GM19351 (cell line): Measurements from ENCODE around the gene ZNF341.

Experiments
- ATAC-seq: cut with Tn5 transposase; IDR thresholded peaks from one replicate; pipeline ENCODE4 v1.9.1; 2021; ENCODE audit warnings: mild to moderate bottlenecking, moderate library complexity; ENCODE audit not compliant: unreplicated experiment

The ZNF341 gene

DNA sequence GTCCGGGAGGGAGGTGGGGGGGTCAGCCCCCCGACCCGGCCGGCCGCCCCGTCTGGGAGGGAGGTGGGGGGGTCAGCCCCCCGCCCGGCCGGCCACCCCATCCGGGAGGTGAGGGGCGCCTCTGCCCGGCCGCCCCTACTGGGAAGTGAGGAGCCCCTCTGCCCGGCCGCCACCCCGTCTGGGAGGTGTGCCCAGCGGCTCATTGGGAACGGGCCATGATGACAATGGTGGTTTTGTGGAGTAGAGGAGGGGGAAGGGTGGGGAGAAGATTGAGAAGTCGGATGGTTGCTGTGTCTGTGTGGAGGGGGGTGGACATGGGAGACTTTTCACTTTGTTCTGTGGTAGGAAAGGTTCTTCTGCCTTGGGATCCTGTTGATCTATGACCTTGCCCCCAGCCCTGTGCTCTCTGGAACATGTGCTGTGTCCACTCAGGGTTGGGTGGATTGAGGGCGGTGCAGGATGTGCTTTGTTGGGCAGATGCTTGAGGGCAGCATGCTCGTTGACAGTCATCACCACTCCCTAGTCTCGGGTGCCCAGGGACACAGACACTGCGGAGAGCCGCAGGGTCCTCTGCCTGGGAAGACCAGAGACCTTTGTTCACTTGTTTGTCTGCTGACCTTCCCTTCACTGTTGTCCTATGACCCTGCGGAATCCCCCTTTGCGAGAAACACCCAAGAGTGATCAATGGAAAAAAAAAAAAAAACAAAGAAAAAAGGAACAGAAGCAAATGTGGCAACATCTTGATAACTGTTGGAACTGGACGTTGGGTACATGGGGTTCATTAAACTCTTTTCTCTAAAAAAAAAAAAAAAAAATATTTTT is 30.0 kb upstream of the ZNF341 start:
- no peak for ATAC-seq

DNA sequence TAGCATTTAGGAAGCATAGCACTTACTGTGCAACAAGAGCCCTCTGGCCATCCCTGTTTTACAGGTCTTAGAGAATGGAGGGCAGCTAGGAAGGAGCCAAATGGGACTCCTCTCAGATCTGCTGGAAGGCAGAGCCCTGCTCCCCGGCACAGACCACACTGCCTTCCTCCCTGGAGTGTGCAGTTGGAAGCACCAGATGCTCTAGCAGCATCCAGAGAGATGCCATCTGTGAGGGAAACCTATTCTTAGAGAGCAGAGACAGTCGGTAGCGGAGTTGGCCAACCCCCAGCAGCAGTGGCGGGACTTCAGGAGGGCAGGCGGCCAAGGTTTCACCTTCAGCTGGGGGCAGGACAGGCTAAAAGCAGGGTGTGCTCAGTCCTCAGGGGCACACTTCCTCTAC is 28.9 kb upstream of the ZNF341 start:
- no peak for ATAC-seq

DNA sequence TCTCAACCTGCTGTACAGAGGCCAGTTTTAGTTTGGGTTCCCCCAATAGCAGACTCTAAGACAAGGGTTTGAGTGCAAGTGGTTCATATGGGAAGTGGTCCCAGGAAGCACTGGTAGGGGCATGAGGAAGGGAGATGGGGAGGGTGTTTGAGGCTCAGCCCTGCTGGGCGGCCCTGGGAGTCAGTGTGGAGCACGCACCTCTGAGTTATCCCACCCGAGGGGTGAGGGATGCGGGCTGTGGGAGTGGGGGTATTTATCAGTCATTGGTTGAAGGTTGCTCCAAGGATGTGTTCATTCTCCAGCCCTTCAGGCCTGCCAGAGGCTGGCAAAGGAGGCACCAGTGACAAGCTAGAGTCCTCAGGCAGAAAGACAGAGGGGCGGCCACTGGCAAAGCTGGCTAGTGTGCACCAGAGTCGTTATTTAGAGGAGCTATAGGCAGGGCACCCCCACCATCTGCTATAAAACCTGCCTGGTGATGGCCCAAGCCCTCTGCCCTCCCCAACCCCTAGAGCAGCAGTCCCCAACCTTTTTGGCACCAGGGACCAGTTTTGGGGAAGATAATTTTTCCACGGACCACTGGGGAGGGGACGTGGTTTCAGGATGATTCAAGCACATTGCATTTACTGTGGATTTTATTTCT is 28.2 kb upstream of the ZNF341 start:
- no peak for ATAC-seq

DNA sequence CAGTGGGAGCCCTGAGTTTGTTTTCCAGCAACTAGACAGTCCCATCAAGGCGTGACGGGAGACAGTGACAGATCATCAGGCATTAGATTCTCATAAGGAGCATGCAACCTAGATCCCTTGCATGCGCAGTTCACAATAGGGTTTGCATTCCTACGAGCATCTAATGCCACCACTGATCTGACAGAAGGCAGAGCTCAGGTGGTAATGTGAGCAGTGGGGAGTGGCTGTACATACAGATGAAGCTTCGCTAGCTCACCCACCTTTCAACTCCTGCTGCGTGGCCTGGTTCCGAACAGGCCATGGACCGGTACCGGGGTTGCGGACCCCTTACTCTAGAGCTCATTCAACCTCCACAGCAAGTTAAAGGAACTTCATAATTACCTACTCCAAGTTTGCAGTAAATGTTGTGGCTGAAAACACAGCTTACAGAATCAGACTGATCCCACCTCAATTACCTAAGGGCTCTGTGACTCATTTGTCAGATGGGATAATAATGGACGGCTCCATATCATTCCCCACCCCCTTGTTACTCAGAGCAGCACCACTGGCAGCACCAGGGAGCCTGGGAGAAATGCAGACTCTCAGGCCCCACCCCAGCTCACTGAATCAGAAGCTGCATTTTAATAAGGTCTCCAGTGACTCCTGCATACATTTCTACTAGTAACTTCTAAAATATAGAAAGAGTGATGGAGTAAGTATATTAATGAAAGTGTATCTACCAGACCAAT is 27.4 kb upstream of the ZNF341 start:
- no peak for ATAC-seq

DNA sequence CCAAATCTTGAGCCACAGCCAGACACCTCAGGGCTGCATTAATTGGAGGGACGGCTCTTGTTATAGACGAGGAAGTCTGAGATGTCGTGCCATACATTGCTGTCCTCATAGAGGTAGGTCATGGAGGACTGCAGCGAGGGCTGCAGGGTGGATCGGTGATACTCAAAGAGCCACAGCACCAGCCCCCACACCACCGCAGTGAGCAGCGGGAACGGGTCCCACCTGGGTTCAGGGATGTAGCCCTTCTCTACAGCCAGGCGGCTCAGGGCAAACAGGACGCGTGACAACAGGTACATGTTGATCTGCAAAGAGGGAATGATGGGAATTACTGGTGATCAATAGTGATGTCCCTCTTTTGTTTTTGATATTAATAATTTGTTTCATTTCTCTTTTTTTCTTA is 24.1 kb upstream of the ZNF341 start:
- no peak for ATAC-seq

DNA sequence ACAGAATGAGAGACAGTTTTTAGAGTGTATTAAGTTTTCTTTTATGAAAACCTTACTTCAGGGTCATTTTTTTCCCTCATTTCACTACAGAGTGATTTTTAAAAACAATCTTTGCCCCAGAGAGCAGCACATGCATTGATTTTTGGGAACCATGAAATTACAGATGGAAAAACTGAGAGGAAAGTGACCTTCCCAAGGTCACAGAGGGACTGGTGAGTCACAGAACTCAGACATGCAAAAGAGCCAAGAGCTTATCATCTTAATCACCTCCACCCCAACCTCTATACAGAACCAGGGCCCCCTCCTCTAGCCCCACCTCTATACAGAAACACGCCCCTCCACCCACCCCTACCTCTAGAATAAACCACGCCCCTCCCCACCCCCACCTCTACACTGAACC is 22.4 kb upstream of the ZNF341 start:
- ATAC-seq: no peak

DNA sequence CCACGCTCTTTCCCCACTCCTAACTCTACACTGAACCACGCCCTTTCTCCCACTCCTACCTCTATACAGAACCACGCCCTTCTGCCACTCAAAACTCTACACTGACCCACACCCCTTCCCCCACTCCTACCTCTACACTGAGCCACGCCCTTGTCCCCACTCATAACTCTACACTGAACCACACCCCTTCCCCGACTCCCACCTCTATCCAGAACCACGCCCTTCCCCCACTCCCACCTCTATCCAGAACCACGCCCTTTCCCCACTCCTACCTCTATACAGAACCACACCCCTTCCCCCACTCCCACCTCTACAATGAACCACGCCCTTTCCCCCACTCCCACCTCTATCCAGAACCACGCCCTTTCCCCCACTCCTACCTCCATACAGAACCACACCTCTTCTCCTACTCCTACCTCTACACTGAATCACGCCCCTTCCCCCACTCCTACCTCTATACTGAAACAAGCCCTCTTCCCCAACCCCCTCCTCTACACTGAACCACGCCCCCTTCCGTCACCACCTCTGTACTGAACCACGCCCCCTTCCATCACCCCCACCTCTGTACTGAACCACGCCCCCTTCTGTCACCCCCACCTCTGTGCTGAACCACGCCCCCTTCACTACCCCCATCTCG is 21.8 kb upstream of the ZNF341 start:
- ATAC-seq: no peak

DNA sequence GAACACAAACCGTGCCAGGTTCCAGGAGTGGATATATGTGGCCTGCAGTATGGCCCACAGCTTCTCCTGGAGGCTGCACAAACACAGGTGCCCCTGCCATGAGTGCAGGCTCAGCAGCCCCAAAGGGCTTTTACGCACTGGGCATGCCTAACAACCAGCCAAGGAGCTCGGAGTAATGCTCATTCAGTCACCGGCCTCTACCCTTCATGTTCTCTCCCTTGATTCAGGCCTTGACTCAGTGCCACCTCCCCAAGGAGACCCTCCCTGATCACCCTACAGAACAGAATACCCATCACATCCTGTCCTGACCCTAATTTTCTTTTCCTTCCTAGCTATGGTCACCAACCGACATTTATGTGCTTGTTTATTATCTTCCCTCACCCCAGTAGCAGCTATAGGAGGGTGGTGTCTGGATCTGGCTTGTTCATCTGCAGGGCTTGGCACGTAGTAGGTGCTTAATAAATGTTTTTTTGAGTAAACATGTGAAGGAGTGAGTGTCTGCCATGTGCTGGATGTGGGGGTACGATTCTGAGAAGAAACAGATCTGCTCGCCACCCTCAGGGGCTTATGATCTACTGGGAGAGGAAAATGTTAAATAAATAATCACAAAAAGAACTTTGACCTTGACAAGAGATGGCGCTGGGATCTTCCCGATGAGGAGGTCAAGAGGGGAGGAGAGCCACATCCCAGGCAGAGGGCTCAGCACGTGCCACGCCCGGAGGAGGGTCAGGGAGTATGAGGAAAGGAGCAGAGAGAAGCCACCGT is 20.9 kb upstream of the ZNF341 start:
- ATAC-seq: no peak

DNA sequence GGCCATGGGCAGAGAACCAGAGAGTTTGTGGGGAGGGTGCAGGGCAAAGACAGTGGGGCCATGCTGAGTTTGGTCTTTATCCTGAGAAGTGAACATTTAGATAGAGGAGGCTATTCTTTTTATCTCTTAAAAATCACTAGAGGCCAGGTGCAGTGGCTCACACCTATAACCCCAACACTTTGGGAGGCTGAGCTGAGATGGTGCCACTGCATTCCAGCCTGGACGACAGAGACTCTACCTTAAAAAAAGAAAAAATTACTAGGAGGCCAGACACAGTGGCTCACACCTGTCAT is 20.4 kb upstream of the ZNF341 start:
- no peak for ATAC-seq

DNA sequence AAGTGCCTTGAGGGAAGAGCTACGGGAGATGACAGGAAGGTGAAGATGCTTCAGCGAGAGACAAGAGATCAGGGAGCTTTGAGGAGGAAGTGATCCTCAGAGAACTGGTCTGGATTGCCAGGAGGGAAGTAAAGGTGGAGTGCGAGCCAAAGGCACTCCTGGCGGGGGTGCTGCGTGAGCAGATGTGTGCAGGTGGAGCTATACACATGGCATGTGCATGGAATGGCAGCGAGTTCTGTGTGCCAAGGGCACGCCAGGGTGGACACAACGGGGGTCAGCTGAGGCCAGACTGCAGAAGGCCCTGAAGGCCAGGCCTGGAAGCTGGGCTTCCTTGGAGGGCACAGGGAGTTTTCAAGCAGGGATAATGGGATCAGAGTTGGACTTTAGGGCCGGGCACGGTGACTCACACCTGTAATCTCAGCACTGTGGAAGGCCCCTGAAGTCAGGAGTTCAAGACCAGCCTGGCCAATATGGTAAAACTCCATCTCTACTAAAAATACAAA is 17.9 kb upstream of the ZNF341 start:
- no peak for ATAC-seq

DNA sequence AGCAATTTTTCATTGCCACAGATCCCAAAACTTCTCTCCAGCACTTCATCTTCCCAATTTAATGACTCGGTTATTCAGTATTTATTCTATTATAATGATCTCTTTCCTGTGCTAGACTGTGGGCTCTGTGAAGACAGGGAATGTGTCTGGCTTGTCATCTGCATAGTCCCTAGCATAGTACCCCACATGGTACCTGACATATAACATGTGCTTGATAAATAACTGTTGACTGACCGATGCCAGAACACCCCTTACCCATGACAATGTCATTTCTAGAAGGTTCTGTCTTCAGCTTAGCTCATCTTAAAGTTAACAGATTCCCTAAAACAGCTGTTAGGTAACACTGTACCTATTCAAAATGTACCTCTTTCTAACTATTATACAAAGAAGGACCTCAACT is 15.3 kb upstream of the ZNF341 start:
- no peak for ATAC-seq

DNA sequence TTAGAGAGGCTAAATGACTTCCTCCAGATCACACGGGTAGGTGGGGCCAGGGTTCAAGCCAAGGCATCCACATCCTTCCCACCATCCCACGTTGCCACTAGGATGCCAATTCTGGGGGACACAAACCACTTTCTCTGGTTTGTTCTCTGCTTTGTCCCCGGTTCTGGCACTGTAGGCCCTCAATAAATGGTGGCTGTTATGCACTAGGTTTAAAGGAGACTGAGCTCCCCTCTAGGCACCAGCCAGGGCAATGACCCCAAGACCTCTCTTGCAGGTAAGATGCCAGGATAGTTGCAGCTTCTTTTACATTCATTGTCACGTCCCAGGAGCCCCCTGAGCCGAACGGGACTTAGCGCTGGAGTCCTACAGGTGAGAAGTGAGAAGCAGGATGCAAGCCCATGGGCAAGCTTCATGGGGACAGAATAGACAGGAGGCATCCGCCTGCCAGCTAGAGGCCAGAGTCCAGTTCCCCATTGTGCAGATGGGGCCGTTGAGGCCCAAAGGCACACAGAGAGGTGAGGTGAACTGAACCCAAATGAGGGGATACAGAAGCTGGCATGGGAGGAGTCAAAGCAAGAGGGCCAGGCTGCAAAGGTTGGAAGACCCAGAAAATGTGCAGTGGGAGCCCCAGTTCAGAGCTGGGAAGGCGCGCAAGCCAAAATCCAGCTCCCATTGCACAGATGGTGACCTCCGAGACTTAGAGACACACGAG is 12.4 kb upstream of the ZNF341 start:
- no peak for ATAC-seq

DNA sequence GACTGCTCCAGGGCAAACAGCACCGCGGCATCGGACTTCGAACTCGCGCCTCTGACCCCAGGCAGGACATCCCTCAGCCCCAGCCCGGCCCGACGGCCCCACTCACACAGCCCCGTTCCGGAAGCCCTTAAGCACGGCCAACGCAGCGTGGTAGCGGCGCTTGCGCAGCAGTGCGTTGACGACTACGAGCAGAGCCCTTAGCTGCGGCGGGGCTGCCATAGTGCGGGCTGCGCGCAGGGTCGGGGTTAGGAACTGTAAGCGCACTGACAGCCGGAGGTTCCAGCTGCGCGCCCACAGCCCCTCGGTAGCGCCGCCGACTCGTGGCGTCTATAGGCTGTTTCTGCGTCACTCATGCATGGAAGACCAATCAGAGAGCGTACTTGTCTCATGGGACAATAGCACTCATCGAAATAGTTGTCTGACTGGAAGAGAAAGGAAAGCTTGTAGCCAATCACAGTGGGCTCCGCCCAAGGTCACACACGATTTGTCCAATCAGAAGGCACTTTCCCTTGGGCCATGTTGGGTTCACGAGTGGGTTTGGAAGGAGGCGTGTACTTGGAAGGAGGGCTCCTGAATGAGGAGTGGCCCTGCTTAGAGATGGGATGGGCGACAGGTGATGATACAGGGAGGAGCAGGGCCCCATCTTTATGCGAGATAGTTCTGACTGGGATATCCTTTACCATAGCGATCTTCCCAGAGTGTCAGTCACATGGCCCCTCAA is 11.6 kb upstream of the ZNF341 start, which contains the start of gene PXMP4:
TSS of gene PXMP4 (minus strand) at position 322 of the 721 bp plus-strand sequence. CDS start at position 219, 103 bp downstream.
- peak; percentile 98 for ATAC-seq

DNA sequence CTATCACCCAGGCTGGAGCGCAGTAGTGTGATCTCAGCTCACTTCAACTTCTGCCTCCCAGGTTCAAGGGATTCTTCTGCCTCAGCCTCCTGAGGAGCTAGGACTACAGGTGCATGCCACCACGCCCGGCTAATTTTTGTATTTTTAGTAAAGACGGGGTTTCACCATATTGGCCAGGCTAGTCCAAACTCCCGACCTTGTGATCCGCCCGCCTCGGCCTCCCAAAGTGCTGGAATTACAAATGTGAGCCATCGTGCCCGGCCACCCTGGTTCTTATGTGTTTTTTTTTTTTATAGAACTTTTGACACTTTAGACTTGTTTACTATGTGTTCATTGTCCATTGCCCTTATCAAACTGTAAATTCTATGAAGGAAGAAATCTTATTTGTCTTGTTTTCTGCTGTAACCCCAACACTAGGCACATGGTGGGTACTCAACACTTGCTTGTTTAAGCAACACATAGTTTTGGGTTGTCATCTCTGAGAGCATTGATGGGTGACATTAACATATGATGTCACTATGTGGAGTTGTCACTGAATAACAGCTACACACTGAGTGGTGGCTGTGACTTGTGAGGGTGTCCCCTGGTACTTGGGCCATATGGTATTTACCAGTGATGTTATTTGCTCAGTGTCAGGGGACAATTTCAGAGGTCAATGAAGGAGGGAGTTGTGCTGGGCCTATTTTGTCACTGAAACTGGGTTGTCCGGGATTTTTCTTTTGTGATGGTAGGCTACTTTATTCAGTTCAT is 10.2 kb upstream of the ZNF341 start:
- ATAC-seq: no peak

DNA sequence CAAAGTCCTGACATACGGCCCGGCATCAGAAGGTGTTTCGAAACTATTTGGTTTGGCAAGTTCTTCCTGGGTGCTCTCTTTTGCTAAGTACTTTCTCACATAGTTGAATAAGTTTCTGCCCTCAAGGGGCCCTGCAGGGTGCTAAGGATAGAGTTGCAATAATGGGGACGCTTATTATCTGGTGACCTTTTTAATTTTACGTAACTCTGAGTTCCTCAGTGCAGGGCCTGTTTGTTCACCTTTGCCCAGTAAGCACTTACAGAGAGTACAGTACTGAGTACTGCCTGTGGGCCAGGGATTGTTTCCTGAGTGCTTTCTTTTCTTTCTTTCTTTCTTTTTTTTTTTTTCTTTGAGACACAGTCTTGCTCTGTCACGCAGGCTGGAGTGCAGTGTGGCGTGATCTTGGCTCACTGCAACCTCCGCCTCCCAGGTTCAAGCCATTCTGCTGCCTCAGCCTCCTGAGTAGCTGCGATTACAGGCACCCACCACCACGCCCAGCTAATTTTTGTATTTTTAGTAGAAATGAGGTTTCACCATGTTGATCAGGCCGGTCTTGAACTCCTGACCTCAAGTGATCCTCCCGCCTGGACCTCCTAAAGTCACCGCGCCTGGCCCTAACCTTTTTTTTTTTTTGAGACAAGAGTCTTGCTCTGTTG is 7.2 kb upstream of the ZNF341 start:
- no peak for ATAC-seq

DNA sequence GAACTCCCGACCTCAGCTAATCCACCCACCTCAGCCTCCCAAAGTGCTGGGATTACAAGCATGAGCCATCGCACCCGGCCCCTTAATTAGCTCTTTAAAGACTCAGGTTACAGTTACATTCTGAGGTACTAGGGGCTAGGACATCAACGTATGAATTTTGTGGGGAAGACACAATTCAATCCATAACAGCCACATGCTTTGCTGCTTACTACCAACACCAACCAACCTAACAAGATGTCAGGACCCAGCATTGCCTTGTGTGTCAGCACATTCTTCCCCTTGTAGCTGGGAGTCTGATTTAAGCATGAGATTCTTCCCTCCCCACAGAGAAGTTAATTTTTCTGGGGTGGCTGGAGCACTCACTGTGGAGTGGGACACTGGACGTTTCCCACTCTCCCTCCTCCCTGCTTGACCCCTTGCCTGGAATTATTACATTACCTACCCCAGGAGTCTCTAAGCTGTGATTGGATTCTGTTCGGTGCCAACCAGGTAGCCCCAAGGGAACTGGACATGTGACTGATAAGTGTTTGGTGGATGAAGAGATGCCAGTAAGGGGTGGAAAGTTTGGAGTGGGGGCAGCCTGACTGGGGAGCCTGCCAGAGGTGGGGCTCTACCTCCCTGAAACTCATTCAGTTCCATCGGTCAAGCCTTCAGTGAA is 6.1 kb upstream of the ZNF341 start:
- ATAC-seq: no peak

DNA sequence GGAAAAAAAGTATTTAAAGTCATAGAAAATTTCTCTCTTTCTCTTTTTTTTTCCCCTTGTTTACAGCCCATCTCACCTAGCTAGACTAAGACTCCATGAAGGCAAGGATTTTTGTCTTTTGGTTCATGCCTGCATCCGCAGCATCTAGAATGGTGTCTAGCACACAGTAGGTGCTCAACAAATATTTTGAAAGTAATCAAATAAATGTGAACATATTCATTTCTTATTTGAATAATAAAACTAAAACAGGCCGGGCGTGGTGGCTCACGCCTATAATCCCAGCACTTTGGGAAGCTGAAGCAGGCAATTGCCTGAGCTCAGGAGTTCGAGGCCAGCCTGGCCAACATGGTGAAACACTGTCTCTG is 4.7 kb upstream of the ZNF341 start:
- no peak for ATAC-seq

DNA sequence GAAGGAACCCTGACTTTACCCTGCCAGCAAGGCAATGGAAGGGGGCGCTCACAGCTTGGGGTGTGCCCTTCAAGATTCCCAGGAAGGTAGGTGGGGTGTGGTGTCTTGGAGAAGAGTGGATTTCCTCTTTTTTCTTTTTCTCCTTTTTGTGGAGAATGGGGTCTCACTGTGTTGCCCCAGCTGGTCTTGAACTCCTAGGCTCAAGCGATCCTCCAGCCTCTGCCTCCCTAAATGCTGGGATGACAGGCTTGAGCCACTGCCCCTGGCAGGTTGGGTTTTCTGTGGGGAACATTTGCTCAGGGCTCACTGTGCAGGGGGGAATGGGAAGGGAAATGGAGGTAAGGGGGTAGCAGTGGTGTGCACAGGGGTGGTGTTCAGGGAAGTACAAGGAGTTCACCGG is 4.0 kb upstream of the ZNF341 start:
- ATAC-seq: no peak
